WTC11 (cell line): ENCODE results near the gene FMN2. TPM values are rescaled to one million over a fixed set of nuclear protein-coding genes. Genes with fewer than 3 reads are reported as not detected.
"Not testable (repeated sequence)": the region's sequence is repeated elsewhere in the genome, so short reads cannot be mapped to it uniquely, and the experiment has no call there.

Source experiments
- ATAC-seq: fragments of 200-7000 bp; cut with Tn5 transposase; 2 replicates; pipeline ENCODE4 v1.10.0; 2021; ENCODE audit warnings: mild to moderate bottlenecking, moderate library complexity
- CTCF ChIA-PET: fragments of 300-600 bp; sonication (Branson Sonifier 250); formaldehyde crosslinking; loops from one replicate; lab custom pipeline; 2021; ENCODE audit warnings: antibody characterized with exemption; lab: Charles Lee
- POLR2A ChIA-PET: fragments of 350-600 bp; sonication (Branson Sonifier 250); formaldehyde crosslinking; loops from one replicate; lab custom pipeline; 2021; ENCODE audit warnings: antibody characterized with exemption; lab: Charles Lee
- DNase-seq: peaks from one replicate; pipeline ENCODE4 v3.0.0; 2021; ENCODE audit warnings: low spot score
- H3K27ac Mint-ChIP-seq: 2 replicates; pipeline ENCODE4 v1.8.0; 2021; ENCODE audit warnings: mixed read lengths
- H3K27me3 Mint-ChIP-seq: 2 replicates; pipeline ENCODE4 v1.8.0; 2021; ENCODE audit warnings: low read depth, mild to moderate bottlenecking, moderate library complexity, mixed read lengths
- H3K36me3 Mint-ChIP-seq: 2 replicates; pipeline ENCODE4 v1.8.0; 2021; ENCODE audit warnings: mixed read lengths
- H3K4me1 Mint-ChIP-seq: 2 replicates; pipeline ENCODE4 v1.8.0; 2022; ENCODE audit warnings: mixed read lengths
- H3K4me3 Mint-ChIP-seq: 2 replicates; pipeline ENCODE4 v1.8.0; 2021; ENCODE audit warnings: mild to moderate bottlenecking, moderate library complexity, mixed read lengths
- H3K9me3 Mint-ChIP-seq: 2 replicates; pipeline ENCODE4 v1.8.0; 2021; ENCODE audit warnings: mixed read lengths
- ESRRA ChIP-seq: sonication (generic); formaldehyde crosslinking; IDR thresholded peaks from 2 replicates; pipeline ENCODE4 v1.8.1; 2022; ENCODE audit warnings: mild to moderate bottlenecking, missing genetic modification reagents, borderline replicate concordance
- GABPB1 ChIP-seq: sonication (generic); formaldehyde crosslinking; IDR thresholded peaks from 2 replicates; pipeline ENCODE4 v1.8.1; 2023; ENCODE audit warnings: mild to moderate bottlenecking, missing genetic modification reagents
- GTF2I ChIP-seq: fragments of 250-450 bp; sonication (Bioruptor Pico); conservative IDR thresholded peaks from 2 replicates; pipeline ENCODE4 v1.4.0; 2021; ENCODE audit warnings: mild to moderate bottlenecking
- JUN ChIP-seq: sonication (generic); formaldehyde crosslinking; IDR thresholded peaks from 2 replicates; pipeline ENCODE4 v1.8.0; 2023; ENCODE audit warnings: mild to moderate bottlenecking, missing genetic modification reagents
- ZNF138 ChIP-seq: sonication (generic); formaldehyde crosslinking; conservative IDR thresholded peaks from 2 replicates; pipeline ENCODE4 v1.8.1; 2022; ENCODE audit warnings: mild to moderate bottlenecking, moderate library complexity, missing genetic modification reagents
- total RNA-seq: library from RNA; stranded (reverse); gene quantifications from 3 replicates; pipeline ENCODE4 v1.2.3, GENCODE V29; 2021
- TF ChIP-seq, protein P1 (sequence below): fragments of 250-450 bp; sonication (Bioruptor Pico); IDR thresholded peaks from 2 replicates; pipeline ENCODE4 v1.9.0; 2021; ENCODE audit warnings: mild to moderate bottlenecking, borderline replicate concordance
- TF ChIP-seq, protein P2 (sequence below): sonication (generic); formaldehyde crosslinking; IDR thresholded peaks from 2 replicates; pipeline ENCODE4 v1.8.1; 2023; ENCODE audit warnings: mild to moderate bottlenecking, missing genetic modification reagents, moderate library complexity
- TF ChIP-seq, protein P3 (sequence below): sonication (generic); formaldehyde crosslinking; IDR thresholded peaks from 2 replicates; pipeline ENCODE4 v1.8.1; 2022; ENCODE audit warnings: low read depth, mild to moderate bottlenecking, moderate library complexity, missing genetic modification reagents, borderline replicate concordance
- TF ChIP-seq, protein P4 (sequence below): fragments of 250-450 bp; sonication (Bioruptor Pico); conservative IDR thresholded peaks from 2 replicates; pipeline ENCODE4 v1.9.0; 2021; ENCODE audit warnings: mild to moderate bottlenecking
- TF ChIP-seq, protein P5 (sequence below): fragments of 250-450 bp; sonication (Bioruptor Pico); IDR thresholded peaks from 2 replicates; pipeline ENCODE4 v1.9.0; 2021; ENCODE audit warnings: mild to moderate bottlenecking
- TF ChIP-seq, protein P6 (sequence below): sonication (generic); formaldehyde crosslinking; IDR thresholded peaks from 2 replicates; pipeline ENCODE4 v1.8.0; 2023; ENCODE audit warnings: missing genetic modification reagents
- TF ChIP-seq, protein P7 (sequence below): sonication (generic); formaldehyde crosslinking; conservative IDR thresholded peaks from 2 replicates; pipeline ENCODE4 v1.8.1; 2023; ENCODE audit warnings: mild to moderate bottlenecking, low read depth, missing genetic modification reagents, moderate library complexity

The FMN2 gene
- total RNA-seq, 1 experiment from 2014 or later, result 1.8 TPM

DNA sequence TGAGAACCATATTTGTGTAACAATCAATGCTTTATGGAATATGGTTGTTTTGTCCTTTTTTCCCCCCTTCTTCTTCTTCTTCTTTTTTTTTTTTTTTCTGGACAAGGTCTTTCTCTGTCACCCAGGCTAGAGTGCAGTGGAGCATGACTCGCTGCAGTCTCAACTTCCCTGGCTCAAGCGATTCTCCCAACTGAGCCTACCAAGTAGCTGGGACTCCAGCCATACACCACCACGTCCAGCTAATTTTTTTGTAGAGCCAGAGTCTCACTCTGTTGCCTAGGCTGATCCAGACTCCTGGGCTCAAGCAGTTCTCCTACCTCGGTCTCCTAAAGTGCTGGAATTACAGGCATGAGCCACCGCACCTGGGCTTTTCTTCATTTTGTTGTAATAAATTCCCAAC, 86.7 kb downstream of the FMN2 start:
- CTCF ChIA-PET, result no interaction called here

DNA sequence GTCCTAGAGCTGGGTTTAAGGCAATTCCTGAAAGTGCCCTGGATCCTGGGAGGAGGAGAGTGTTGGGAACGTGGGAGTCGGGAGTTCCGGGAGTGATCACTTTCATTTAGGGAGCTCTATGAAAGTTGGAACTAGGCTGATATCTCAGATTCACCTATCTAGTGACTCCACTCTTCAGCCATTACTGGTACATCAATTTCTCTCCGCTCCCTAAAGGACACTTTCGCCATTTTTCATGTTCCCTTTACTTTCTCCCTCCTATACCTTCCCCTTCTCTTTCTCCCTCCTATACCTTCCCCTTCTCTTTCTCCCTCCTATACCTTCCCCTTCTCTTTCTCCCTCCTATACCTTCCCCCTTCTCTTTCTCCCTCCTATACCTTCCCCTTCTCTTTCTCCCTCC, 93.0 kb downstream of the FMN2 start:
- H3K27ac Mint-ChIP-seq, H3K9me3 Mint-ChIP-seq, DNase-seq, H3K27me3 Mint-ChIP-seq, CTCF ChIA-PET, ATAC-seq, H3K36me3 Mint-ChIP-seq: not testable (repeated sequence)
- H3K4me1 Mint-ChIP-seq, result peaks cover 18% of the 10 kb centered on the region
- POLR2A ChIA-PET, result interaction anchor here (0.7 kb wide), 3 partner anchors 172 to 1681 kb away, joined by 4 to 7 read pairs (median 5); no protein-coding TSS in a partner anchor
- H3K4me3 Mint-ChIP-seq, result peak overlapping the region; percentile 31; the same call in 1 of the 2 replicates

More for the DNA sequence above, 86.7 kb downstream of the FMN2 start:
- no peaks in the 10 kb centered on the region for H3K9me3 Mint-ChIP-seq
- H3K36me3 Mint-ChIP-seq, result no peaks in the 10 kb centered on the region
- no peak overlapping the region for H3K27ac Mint-ChIP-seq
- ATAC-seq, result no peak
- DNase-seq, result no peak
- POLR2A ChIA-PET, result no interaction called here
- TF ChIP-seq, protein P1, sequence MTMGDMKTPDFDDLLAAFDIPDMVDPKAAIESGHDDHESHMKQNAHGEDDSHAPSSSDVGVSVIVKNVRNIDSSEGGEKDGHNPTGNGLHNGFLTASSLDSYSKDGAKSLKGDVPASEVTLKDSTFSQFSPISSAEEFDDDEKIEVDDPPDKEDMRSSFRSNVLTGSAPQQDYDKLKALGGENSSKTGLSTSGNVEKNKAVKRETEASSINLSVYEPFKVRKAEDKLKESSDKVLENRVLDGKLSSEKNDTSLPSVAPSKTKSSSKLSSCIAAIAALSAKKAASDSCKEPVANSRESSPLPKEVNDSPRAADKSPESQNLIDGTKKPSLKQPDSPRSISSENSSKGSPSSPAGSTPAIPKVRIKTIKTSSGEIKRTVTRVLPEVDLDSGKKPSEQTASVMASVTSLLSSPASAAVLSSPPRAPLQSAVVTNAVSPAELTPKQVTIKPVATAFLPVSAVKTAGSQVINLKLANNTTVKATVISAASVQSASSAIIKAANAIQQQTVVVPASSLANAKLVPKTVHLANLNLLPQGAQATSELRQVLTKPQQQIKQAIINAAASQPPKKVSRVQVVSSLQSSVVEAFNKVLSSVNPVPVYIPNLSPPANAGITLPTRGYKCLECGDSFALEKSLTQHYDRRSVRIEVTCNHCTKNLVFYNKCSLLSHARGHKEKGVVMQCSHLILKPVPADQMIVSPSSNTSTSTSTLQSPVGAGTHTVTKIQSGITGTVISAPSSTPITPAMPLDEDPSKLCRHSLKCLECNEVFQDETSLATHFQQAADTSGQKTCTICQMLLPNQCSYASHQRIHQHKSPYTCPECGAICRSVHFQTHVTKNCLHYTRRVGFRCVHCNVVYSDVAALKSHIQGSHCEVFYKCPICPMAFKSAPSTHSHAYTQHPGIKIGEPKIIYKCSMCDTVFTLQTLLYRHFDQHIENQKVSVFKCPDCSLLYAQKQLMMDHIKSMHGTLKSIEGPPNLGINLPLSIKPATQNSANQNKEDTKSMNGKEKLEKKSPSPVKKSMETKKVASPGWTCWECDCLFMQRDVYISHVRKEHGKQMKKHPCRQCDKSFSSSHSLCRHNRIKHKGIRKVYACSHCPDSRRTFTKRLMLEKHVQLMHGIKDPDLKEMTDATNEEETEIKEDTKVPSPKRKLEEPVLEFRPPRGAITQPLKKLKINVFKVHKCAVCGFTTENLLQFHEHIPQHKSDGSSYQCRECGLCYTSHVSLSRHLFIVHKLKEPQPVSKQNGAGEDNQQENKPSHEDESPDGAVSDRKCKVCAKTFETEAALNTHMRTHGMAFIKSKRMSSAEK (CRISPR knock-in tag), result no peak
- TF ChIP-seq, protein P2, sequence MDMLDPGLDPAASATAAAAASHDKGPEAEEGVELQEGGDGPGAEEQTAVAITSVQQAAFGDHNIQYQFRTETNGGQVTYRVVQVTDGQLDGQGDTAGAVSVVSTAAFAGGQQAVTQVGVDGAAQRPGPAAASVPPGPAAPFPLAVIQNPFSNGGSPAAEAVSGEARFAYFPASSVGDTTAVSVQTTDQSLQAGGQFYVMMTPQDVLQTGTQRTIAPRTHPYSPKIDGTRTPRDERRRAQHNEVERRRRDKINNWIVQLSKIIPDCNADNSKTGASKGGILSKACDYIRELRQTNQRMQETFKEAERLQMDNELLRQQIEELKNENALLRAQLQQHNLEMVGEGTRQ (CRISPR knock-in tag), result no peak
- TF ChIP-seq, protein P3, sequence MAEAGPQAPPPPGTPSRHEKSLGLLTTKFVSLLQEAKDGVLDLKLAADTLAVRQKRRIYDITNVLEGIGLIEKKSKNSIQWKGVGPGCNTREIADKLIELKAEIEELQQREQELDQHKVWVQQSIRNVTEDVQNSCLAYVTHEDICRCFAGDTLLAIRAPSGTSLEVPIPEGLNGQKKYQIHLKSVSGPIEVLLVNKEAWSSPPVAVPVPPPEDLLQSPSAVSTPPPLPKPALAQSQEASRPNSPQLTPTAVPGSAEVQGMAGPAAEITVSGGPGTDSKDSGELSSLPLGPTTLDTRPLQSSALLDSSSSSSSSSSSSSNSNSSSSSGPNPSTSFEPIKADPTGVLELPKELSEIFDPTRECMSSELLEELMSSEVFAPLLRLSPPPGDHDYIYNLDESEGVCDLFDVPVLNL (CRISPR knock-in tag), result no peak
- TF ChIP-seq, protein P4, sequence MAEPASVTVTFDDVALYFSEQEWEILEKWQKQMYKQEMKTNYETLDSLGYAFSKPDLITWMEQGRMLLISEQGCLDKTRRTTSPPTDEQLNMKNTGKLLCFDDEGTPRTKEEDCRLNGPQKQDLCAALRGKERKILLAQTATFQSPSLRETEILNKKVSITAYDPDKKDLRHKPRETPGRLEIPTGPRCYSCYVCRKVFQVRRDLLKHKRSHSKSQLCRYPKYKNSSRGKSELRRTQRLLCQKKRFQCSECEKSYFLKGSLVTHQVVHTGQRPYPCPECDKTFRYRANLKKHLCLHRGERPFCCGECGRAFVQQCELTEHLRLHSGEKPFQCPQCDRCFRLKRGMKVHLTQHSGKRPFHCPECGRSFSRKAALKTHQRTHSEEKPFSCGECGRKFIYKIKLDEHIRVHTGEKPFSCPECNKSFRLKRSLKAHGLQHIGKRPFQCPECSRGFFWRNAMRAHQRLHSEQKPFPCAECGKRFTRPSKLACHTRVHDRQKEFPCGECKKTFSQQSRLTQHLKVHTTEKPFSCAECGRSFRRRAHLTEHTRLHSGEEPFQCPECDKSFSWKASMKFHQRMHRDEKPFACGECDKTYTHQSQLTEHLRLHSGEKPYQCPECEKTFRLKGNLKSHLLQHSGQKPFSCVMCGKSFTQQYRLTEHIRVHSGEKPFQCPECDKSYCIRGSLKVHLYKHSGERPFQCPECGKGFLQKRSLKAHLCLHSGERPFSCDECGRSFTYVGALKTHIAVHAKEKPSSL (CRISPR knock-in tag), result no peak
- TF ChIP-seq, protein P5, sequence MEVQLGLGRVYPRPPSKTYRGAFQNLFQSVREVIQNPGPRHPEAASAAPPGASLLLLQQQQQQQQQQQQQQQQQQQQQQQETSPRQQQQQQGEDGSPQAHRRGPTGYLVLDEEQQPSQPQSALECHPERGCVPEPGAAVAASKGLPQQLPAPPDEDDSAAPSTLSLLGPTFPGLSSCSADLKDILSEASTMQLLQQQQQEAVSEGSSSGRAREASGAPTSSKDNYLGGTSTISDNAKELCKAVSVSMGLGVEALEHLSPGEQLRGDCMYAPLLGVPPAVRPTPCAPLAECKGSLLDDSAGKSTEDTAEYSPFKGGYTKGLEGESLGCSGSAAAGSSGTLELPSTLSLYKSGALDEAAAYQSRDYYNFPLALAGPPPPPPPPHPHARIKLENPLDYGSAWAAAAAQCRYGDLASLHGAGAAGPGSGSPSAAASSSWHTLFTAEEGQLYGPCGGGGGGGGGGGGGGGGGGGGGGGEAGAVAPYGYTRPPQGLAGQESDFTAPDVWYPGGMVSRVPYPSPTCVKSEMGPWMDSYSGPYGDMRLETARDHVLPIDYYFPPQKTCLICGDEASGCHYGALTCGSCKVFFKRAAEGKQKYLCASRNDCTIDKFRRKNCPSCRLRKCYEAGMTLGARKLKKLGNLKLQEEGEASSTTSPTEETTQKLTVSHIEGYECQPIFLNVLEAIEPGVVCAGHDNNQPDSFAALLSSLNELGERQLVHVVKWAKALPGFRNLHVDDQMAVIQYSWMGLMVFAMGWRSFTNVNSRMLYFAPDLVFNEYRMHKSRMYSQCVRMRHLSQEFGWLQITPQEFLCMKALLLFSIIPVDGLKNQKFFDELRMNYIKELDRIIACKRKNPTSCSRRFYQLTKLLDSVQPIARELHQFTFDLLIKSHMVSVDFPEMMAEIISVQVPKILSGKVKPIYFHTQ (CRISPR knock-in tag), result no peak
- TF ChIP-seq ZNF138 (CRISPR knock-in tag) (no peak), ESRRA (CRISPR knock-in tag) (no peak), GTF2I (CRISPR knock-in tag) (no peak), GABPB1 (CRISPR knock-in tag) (no peak), JUN (CRISPR knock-in tag) (no peak)
- TF ChIP-seq, protein P6, sequence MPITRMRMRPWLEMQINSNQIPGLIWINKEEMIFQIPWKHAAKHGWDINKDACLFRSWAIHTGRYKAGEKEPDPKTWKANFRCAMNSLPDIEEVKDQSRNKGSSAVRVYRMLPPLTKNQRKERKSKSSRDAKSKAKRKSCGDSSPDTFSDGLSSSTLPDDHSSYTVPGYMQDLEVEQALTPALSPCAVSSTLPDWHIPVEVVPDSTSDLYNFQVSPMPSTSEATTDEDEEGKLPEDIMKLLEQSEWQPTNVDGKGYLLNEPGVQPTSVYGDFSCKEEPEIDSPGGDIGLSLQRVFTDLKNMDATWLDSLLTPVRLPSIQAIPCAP (CRISPR knock-in tag), result no peak
- TF ChIP-seq, protein P7, sequence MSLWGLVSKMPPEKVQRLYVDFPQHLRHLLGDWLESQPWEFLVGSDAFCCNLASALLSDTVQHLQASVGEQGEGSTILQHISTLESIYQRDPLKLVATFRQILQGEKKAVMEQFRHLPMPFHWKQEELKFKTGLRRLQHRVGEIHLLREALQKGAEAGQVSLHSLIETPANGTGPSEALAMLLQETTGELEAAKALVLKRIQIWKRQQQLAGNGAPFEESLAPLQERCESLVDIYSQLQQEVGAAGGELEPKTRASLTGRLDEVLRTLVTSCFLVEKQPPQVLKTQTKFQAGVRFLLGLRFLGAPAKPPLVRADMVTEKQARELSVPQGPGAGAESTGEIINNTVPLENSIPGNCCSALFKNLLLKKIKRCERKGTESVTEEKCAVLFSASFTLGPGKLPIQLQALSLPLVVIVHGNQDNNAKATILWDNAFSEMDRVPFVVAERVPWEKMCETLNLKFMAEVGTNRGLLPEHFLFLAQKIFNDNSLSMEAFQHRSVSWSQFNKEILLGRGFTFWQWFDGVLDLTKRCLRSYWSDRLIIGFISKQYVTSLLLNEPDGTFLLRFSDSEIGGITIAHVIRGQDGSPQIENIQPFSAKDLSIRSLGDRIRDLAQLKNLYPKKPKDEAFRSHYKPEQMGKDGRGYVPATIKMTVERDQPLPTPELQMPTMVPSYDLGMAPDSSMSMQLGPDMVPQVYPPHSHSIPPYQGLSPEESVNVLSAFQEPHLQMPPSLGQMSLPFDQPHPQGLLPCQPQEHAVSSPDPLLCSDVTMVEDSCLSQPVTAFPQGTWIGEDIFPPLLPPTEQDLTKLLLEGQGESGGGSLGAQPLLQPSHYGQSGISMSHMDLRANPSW (CRISPR knock-in tag), result no peak
- peaks cover 6% of the 10 kb centered on the region for H3K4me1 Mint-ChIP-seq
- H3K27me3 Mint-ChIP-seq, result no peaks in the 10 kb centered on the region
- no peak overlapping the region for H3K4me3 Mint-ChIP-seq
